Stomach (tissue), 9 donors: ENCODE results near the gene SLC35F4. TPM values are rescaled to one million over a fixed set of nuclear protein-coding genes. Genes with fewer than 3 reads are reported as not detected.
A peak's percentile ranks its signal among the peaks of the same experiment; 100 is the strongest.

Experiments
- DNase-seq, 2 donors: peaks; one replicate each; pipeline versions ENCODE4 v3.0.0 to v3.0.0-alpha.2; 2013 to 2019
- H3K27ac ChIP-seq, 5 donors: fragments of 200-600 bp in 4 of 5; sonication (generic) in 4 of 5; one replicate each; pipeline ENCODE4 v1.5.1; 2013 to 2019; ENCODE audit warnings: mild to moderate bottlenecking in 1 of 5, moderate library complexity in 1 of 5
- H3K27me3 ChIP-seq, 3 donors: fragments of 200-600 bp; sonication (generic); one replicate each; pipeline ENCODE4 v1.5.1; 2017 to 2019; ENCODE audit warnings: mixed run types in 1 of 3
- H3K36me3 ChIP-seq, 4 donors: fragments of 200-600 bp; sonication (generic); 1 replicate in 3 of 4; 2 replicates in 1 of 4; pipeline ENCODE4 v1.5.1; 2016 to 2019
- H3K4me1 ChIP-seq, 4 donors: fragments of 200-600 bp; sonication (generic); one replicate each; pipeline ENCODE4 v1.5.1; 2016 to 2019
- H3K4me3 ChIP-seq, 4 donors: fragments of 200-600 bp; sonication (generic) in 3 of 4; one replicate each; pipeline ENCODE4 v1.5.1; 2016 to 2019; ENCODE audit warnings: mild to moderate bottlenecking in 1 of 4
- H3K9me3 ChIP-seq, 4 donors: fragments of 200-600 bp; sonication (generic); one replicate each; pipeline ENCODE4 v1.5.1; 2016 to 2019
- EP300 ChIP-seq: sonication (generic); formaldehyde crosslinking; IDR thresholded peaks from one replicate; pipeline ENCODE4 v1.6.1; 2017; ENCODE audit warnings: antibody characterized with exemption
- POLR2A ChIP-seq, 4 donors: fragments of 450-650 bp; IDR thresholded peaks; one replicate each; pipeline ENCODE4 v1.6.1; 2016; ENCODE audit warnings: antibody characterized with exemption in 4 of 4, control low read depth in 2 of 4, mild to moderate bottlenecking in 1 of 4, moderate library complexity in 1 of 4
- POLR2AphosphoS5 ChIP-seq, 3 donors: sonication (generic); formaldehyde crosslinking; IDR thresholded peaks; one replicate each; pipeline ENCODE4 v1.6.1; 2016; ENCODE audit warnings: antibody characterized with exemption in 3 of 3
- WGBS, 5 donors: extraction: QIAGEN DNeasy Blood & Tissue Kit in 3 of 5; methylation state at CpG; one replicate each; pipeline versions ENCODE4 v1.1.5 to v1.1.7; 2013 to 2018; 5-methylcytosine and 5-hydroxymethylcytosine counted together
- intact Hi-C: fragments of 100-400 bp; cut with DNase I; formaldehyde crosslinking; loops from one replicate; pipeline ENCODE4 v1.15.1; 2023; ENCODE audit warnings: low total_unique reads
- polyA plus RNA-seq, 3 donors: library from polyadenylated mRNA; stranded (reverse); fragments of 200-250 nt; gene quantifications; one replicate each; pipeline ENCODE4 v1.2.3, GENCODE V29; 2013
- total RNA-seq, 5 donors: library from RNA; depleted of rRNA; stranded (reverse); fragments of >200 nt; gene quantifications; one replicate each; pipeline versions ENCODE4 v1.1.0 to v1.2.3, GENCODE V29; 2014 to 2016
- TF ChIP-seq, protein P1 (sequence below), 7 experiments: fragments of 450-650 bp in 4 of 7; fragments of 200-600 bp in 3 of 7; sonication (generic) in 3 of 7; IDR thresholded peaks; one replicate each; pipeline ENCODE4 v1.5.1; 2016 to 2019; ENCODE audit warnings: antibody characterized with exemption in 7 of 7, control low read depth in 2 of 7, mild to moderate bottlenecking in 1 of 7
- donor health status: healthy with polysubstance abuse.
- donor health status: Bipolar disorder and iron deficiency.
- donor health status: healthy.

SLC35F4 gene
- total and polyA plus RNA-seq, 8 donors, result 0.19 TPM; not detected in 7

DNA sequence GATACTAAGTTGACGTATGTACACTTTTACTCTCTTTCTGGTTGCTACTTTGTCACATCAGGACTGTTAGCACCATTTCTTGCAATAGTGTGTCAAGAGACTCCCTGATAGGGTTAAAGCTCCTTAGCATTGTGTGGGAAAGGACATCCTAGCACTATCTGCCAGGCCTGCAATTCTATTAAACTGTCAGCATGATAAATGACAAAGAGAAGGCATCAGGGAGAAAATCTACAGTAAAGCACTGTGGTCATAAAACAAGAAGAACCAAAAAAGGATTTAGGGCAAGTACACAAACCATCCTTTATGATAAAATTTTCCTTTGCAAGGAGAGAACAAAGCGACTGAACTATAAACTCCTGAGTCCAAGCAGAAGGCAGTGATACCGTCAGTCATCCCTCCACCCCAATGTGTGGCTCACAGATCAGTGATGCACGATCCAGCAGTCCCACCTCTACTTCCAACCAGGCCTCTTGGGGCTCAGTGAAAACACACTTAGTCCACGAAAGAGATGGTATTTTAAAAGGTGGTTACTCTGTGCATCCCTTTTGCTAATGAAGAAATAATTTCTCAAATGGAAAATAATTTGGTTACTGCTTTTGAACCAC is 31.4 kb upstream of the SLC35F4 start:
- TF ChIP-seq, protein P1, sequence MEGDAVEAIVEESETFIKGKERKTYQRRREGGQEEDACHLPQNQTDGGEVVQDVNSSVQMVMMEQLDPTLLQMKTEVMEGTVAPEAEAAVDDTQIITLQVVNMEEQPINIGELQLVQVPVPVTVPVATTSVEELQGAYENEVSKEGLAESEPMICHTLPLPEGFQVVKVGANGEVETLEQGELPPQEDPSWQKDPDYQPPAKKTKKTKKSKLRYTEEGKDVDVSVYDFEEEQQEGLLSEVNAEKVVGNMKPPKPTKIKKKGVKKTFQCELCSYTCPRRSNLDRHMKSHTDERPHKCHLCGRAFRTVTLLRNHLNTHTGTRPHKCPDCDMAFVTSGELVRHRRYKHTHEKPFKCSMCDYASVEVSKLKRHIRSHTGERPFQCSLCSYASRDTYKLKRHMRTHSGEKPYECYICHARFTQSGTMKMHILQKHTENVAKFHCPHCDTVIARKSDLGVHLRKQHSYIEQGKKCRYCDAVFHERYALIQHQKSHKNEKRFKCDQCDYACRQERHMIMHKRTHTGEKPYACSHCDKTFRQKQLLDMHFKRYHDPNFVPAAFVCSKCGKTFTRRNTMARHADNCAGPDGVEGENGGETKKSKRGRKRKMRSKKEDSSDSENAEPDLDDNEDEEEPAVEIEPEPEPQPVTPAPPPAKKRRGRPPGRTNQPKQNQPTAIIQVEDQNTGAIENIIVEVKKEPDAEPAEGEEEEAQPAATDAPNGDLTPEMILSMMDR (IDR thresholded peaks at IDR 0.05), result no peak
- no peak for TF ChIP-seq POLR2A (IDR thresholded peaks at IDR 0.05)
- TF ChIP-seq POLR2AphosphoS5 (IDR thresholded peaks at IDR 0.05), result no peak
- TF ChIP-seq EP300, result no peak

DNA sequence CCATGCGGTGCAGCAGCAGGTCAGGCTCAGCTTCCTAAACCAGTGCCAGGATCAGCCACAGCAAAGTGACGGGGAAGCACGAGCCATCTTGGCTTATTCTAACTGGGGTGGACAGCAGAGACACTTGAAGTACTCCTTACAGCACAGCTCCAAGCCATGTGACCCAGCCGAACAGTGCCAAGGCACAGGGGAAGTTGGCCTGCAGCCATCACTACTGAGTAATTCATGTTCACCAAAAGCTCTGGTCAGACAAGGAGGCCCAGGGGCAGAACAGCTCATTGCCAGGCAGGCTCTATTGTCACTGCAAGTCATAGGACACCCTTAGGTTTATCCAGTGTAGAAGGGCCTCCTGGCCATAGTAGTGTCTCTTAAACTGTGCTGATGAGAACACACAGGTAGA is 23.4 kb upstream of the SLC35F4 start:
- Histone ChIP-seq H3K27me3 (no peaks in the 10 kb centered on the region), H3K4me3 (no peak overlapping the region), H3K27ac (no peak overlapping the region), H3K4me1 (peaks cover 0 to 6% (median 0%) of the 10 kb centered on the region in 4 donors), H3K9me3 (no peaks in the 10 kb centered on the region), H3K36me3 (no peaks in the 10 kb centered on the region)
- 33 to 66% (median 48%) methylated on average over 4 of the region's 4 CpGs for WGBS, 5 donors
- intact Hi-C loops, result no loop called here
- DNase-seq, result peak; percentile 39 to 65
- TF ChIP-seq, protein P1 (IDR thresholded peaks at IDR 0.05), result no peak
- TF ChIP-seq POLR2A (IDR thresholded peaks at IDR 0.05), result no peak
- TF ChIP-seq EP300, result no peak
- TF ChIP-seq POLR2AphosphoS5 (IDR thresholded peaks at IDR 0.05), result no peak

More for the DNA sequence above, 31.4 kb upstream of the SLC35F4 start:
- intact Hi-C loops, result no loop called here
- no peaks in the 10 kb centered on the region for H3K36me3 ChIP-seq
- 48 to 55% (median 48%) methylated on average over 5 of the region's 5 CpGs for WGBS, 5 donors
- H3K4me1 ChIP-seq, result no peaks in the 10 kb centered on the region
- H3K9me3 ChIP-seq, result no peaks in the 10 kb centered on the region
- no peaks in the 10 kb centered on the region for H3K27me3 ChIP-seq
- H3K27ac ChIP-seq, result no peak overlapping the region
- no peak overlapping the region for H3K4me3 ChIP-seq
- DNase-seq, result no peak

GRCh38 chr14:57884175-57884574 is 18.3 kb upstream of the SLC35F4 start:
- Histone ChIP-seq H3K9me3 (no peaks in the 10 kb centered on the region), H3K4me3 (no peak overlapping the region), H3K4me1 (peaks cover 0 to 1% (median 0%) of the 10 kb centered on the region in 4 donors), H3K27me3 (no peaks in the 10 kb centered on the region), H3K27ac (no peak overlapping the region), H3K36me3 (no peaks in the 10 kb centered on the region)
- intact Hi-C loops, result no loop called here
- no peak for DNase-seq
- 39 to 57% (median 53%) methylated on average over 3 of the region's 3 CpGs for WGBS, 5 donors
- TF ChIP-seq EP300 (no peak), POLR2AphosphoS5 (IDR thresholded peaks at IDR 0.05) (no peak), POLR2A (IDR thresholded peaks at IDR 0.05) (no peak)
- TF ChIP-seq, protein P1 (IDR thresholded peaks at IDR 0.05), result peak in 1 of 7 experiments; percentile 11

DNA sequence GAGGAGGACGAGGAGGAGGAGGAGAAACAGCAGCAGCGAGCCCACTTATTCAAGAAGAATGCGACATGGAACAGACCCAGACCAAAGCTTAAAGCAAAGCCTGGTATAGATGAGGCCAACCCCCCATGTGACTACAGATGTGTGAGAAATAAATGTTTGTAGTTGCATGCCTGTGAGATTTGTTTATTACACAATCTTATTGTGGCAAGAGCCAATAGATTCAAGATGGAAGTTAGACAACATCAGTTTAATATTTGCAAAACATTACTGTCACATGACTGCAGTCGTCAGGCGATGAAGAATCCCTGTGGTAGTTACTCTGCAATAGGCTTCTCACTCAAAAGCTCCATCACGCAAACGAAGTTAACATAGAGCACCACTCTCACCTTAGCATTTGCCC is 17.2 kb upstream of the SLC35F4 start:
- Histone ChIP-seq H3K9me3 (peaks cover 0 to 3% (median 0%) of the 10 kb centered on the region in 4 donors), H3K36me3 (no peaks in the 10 kb centered on the region), H3K4me3 (no peak overlapping the region), H3K27me3 (no peaks in the 10 kb centered on the region), H3K27ac (no peak overlapping the region), H3K4me1 (no peaks in the 10 kb centered on the region)
- intact Hi-C loops, result no loop called here
- TF ChIP-seq POLR2AphosphoS5 (IDR thresholded peaks at IDR 0.05), result no peak
- TF ChIP-seq POLR2A (IDR thresholded peaks at IDR 0.05), result no peak
- TF ChIP-seq EP300, result no peak
- TF ChIP-seq, protein P1 (IDR thresholded peaks at IDR 0.05), result no peak
- 74 to 82% (median 79%) methylated on average over 7 of the region's 7 CpGs for WGBS, 5 donors
- no peak for DNase-seq
